ENCODE results near the gene PRKCB.

The PRKCB gene

GRCh38 chr16:23867566-23867965 lies 31.8 kb downstream of the PRKCB start:
- DNase-seq, result no peak

- DNase-seq, result no peak
Observed at GRCh38 chr16:23868136-23868535, 32.4 kb downstream of the PRKCB start.

- no peak for DNase-seq
Observed at GRCh38 chr16:23869052-23869451, 33.3 kb downstream of the PRKCB start.

- no peak for DNase-seq
Observed at GRCh38 chr16:23871924-23872323, 36.1 kb downstream of the PRKCB start.

GRCh38 chr16:23874613-23875294 lies 39.0 kb downstream of the PRKCB start:
- no peak for DNase-seq

- DNase-seq, result no peak
Observed at GRCh38 chr16:23876256-23876896, 40.6 kb downstream of the PRKCB start.

GRCh38 chr16:23877107-23878070 lies 41.6 kb downstream of the PRKCB start:
- peak; percentile 47 for DNase-seq

- DNase-seq, result no peak
Observed at GRCh38 chr16:23879735-23880373, 44.1 kb downstream of the PRKCB start.

GRCh38 chr16:23889189-23889588 lies 53.4 kb downstream of the PRKCB start:
- DNase-seq, result no peak

GRCh38 chr16:23893986-23894385 lies 58.2 kb downstream of the PRKCB start:
- DNase-seq, result no peak

- no peak for DNase-seq
Observed at GRCh38 chr16:23895052-23895451, 59.3 kb downstream of the PRKCB start.

- peak; percentile 47 for DNase-seq
Observed at GRCh38 chr16:23896832-23897821, 61.3 kb downstream of the PRKCB start.

- DNase-seq, result no peak
Observed at GRCh38 chr16:23898682-23899430, 63.1 kb downstream of the PRKCB start.

- no peak for DNase-seq
Observed at GRCh38 chr16:23899869-23900268, 64.1 kb downstream of the PRKCB start.

- no peak for DNase-seq
Observed at GRCh38 chr16:23900480-23901177, 64.8 kb downstream of the PRKCB start.

- DNase-seq, result peak; percentile 97
Observed at GRCh38 chr16:23901178-23902033, 65.6 kb downstream of the PRKCB start.

GRCh38 chr16:23902034-23902747 lies 66.4 kb downstream of the PRKCB start:
- DNase-seq, result peak; percentile 78

GRCh38 chr16:23902748-23903414 lies 67.1 kb downstream of the PRKCB start:
- no peak for DNase-seq

Measured in hematopoietic multipotent progenitor cell treated with erythropoietin and hydrocortisone succinate and interleukin-3 and kit ligand, for 8 days (in vitro differentiated cells).